H1 (cell line): ENCODE results near the gene CCL4. TPM values are rescaled to one million over a fixed set of nuclear protein-coding genes. Genes with fewer than 3 reads are reported as not detected.

Source experiments
- CTCF ChIA-PET: fragments of 300-600 bp; sonication (Branson Sonifier 250); formaldehyde crosslinking; loops from one replicate; lab custom pipeline; 2021; ENCODE audit not compliant: partially characterized antibody; lab: Charles Lee
- POLR2A ChIA-PET: fragments of 300-600 bp; sonication (Branson Sonifier 250); formaldehyde crosslinking; loops from one replicate; lab custom pipeline; 2021; ENCODE audit warnings: inconsistent platforms; ENCODE audit not compliant: partially characterized antibody; lab: Charles Lee
- DNase-seq, 2 experiments: peaks; one replicate each; pipeline versions ENCODE4 v3.0.0 to v3.0.0-alpha.2; 2010 to 2022; ENCODE audit warnings: low spot score in 2 of 2, low read depth in 1 of 2, mixed read lengths in 1 of 2
- FAIRE-seq: peaks from 2 replicates; lab custom pipeline; 2011; peaks lifted over from hg19 to GRCh38; lab: Jason Lieb, UNC
- H2AFZ ChIP-seq: 2 replicates; pipeline ENCODE4 v1.8.1; 2012; ENCODE audit warnings: low read length, inconsistent platforms
- H2AK5ac ChIP-seq: 2 replicates; pipeline ENCODE4 v1.6.1; 2013; ENCODE audit warnings: low read depth, low read length
- H2BK120ac ChIP-seq: replicated peaks from 2 replicates; pipeline ENCODE3; 2013; ENCODE audit warnings: low read depth, low read length, inconsistent platforms
- H2BK12ac ChIP-seq: 2 replicates; pipeline ENCODE4 v1.6.1; 2013; ENCODE audit warnings: low read depth, low read length
- H2BK15ac ChIP-seq: 2 replicates; pipeline ENCODE4 v1.6.1; 2013; ENCODE audit warnings: low read length
- H2BK20ac ChIP-seq: 2 replicates; pipeline ENCODE4 v1.6.1; 2013; ENCODE audit warnings: low read length
- H2BK5ac ChIP-seq: 2 replicates; pipeline ENCODE4 v1.6.1; 2013; ENCODE audit warnings: low read depth, low read length
- H3K14ac ChIP-seq: 2 replicates; pipeline ENCODE4 v1.6.1; 2013; ENCODE audit warnings: inconsistent platforms; ENCODE audit not compliant: insufficient read length
- H3K18ac ChIP-seq: 2 replicates; pipeline ENCODE4 v1.6.1; 2013; ENCODE audit warnings: low read length; ENCODE audit errors: extremely low read depth
- H3K23ac ChIP-seq: 2 replicates; pipeline ENCODE4 v1.6.1; 2013; ENCODE audit warnings: inconsistent platforms; ENCODE audit not compliant: insufficient read length
- H3K23me2 ChIP-seq: 2 replicates; pipeline ENCODE4 v1.6.1; 2013; ENCODE audit warnings: low read depth, low read length
- H3K27ac ChIP-seq: 2 replicates; pipeline ENCODE4 v1.6.1; 2011; ENCODE audit warnings: low read depth, low read length, inconsistent platforms
- H3K27me3 ChIP-seq, 4 experiments: replicated peaks in 1 of 4; 1 replicate in 1 of 4; 2 replicates in 3 of 4; pipeline versions ENCODE4 v1.6.1 to v1.8.1; 2011 to 2013; ENCODE audit warnings: low read length in 3 of 4, mild to moderate bottlenecking in 3 of 4, inconsistent platforms in 2 of 4, mixed read lengths in 2 of 4, moderate library complexity in 1 of 4; ENCODE audit not compliant: control insufficient read depth in 3 of 4, insufficient read depth in 3 of 4; ENCODE audit errors: extremely low read depth in 1 of 4
- H3K36me3 ChIP-seq, 4 experiments: 2 replicates each; pipeline versions ENCODE4 v1.6.1 to v1.8.1; 2011 to 2013; ENCODE audit warnings: mild to moderate bottlenecking in 4 of 4, low read length in 3 of 4, moderate library complexity in 2 of 4, control low read depth in 1 of 4, inconsistent platforms in 1 of 4; ENCODE audit not compliant: insufficient read depth in 4 of 4, control insufficient read depth in 2 of 4
- H3K4ac ChIP-seq: replicated peaks from 2 replicates; pipeline ENCODE3; 2013; ENCODE audit warnings: low read length, low read depth, mixed read lengths, inconsistent platforms; ENCODE audit not compliant: insufficient read length
- H3K4me1 ChIP-seq, 4 experiments: replicated peaks in 1 of 4; 1 replicate in 1 of 4; 2 replicates in 3 of 4; pipeline versions ENCODE4 v1.6.1 to v1.8.1; 2011 to 2013; ENCODE audit warnings: low read length in 3 of 4, inconsistent platforms in 2 of 4, mixed read lengths in 1 of 4; ENCODE audit not compliant: insufficient read depth in 4 of 4, control insufficient read depth in 3 of 4
- H3K4me2 ChIP-seq, 2 experiments: 2 replicates each; pipeline versions ENCODE4 v1.6.1 to v1.8.1; 2011 to 2013; ENCODE audit warnings: low read depth in 2 of 2, low read length in 2 of 2, control low read depth in 1 of 2, inconsistent platforms in 1 of 2, mild to moderate bottlenecking in 1 of 2; ENCODE audit not compliant: insufficient read depth in 1 of 2
- H3K4me3 ChIP-seq, 4 experiments: fragments of 200-600, 300-600 bp in 1 of 4; sonication (generic), shearing (Covaris generic), sonication (Bioruptor Twin) in 1 of 4; 2 replicates each; pipeline versions ENCODE4 v1.5.1 to v1.8.1; 2011 to 2016; ENCODE audit warnings: low read length in 4 of 4, low read depth in 3 of 4, control low read depth in 2 of 4, inconsistent platforms in 2 of 4, mild to moderate bottlenecking in 2 of 4, mixed read lengths in 1 of 4, moderate library complexity in 1 of 4; ENCODE audit not compliant: insufficient read depth in 2 of 4; ENCODE audit errors: extremely low read depth in 1 of 4
- H3K56ac ChIP-seq: replicated peaks from 2 replicates; pipeline ENCODE3; 2013; ENCODE audit warnings: low read depth, mild to moderate bottlenecking, mixed read lengths, low read length, inconsistent platforms; ENCODE audit not compliant: insufficient read length
- H3K79me1 ChIP-seq: 2 replicates; pipeline ENCODE4 v1.6.1; 2013; ENCODE audit warnings: low read depth, low read length, control low read depth
- H3K79me2 ChIP-seq, 2 experiments: 2 replicates each; pipeline versions ENCODE4 v1.6.1 to v1.8.1; 2012 to 2013; ENCODE audit warnings: low read length in 2 of 2, mild to moderate bottlenecking in 2 of 2, inconsistent platforms in 1 of 2; ENCODE audit not compliant: insufficient read depth in 2 of 2, control insufficient read depth in 1 of 2
- H3K9ac ChIP-seq, 4 experiments: replicated peaks in 1 of 4; 1 replicate in 1 of 4; 2 replicates in 3 of 4; pipeline versions ENCODE4 v1.6.1 to v1.8.1; 2011 to 2013; ENCODE audit warnings: low read depth in 3 of 4, low read length in 3 of 4, control low read depth in 2 of 4, mild to moderate bottlenecking in 2 of 4, moderate library complexity in 2 of 4, inconsistent platforms in 1 of 4; ENCODE audit errors: extremely low read depth in 1 of 4
- H3K9me3 ChIP-seq, 2 experiments: 2 replicates each; pipeline versions ENCODE4 v1.6.1 to v1.8.1; 2012 to 2013; ENCODE audit warnings: mild to moderate bottlenecking in 2 of 2, moderate library complexity in 2 of 2, control low read depth in 1 of 2, inconsistent platforms in 1 of 2, low read depth in 1 of 2, low read length in 1 of 2, mixed read lengths in 1 of 2; ENCODE audit not compliant: insufficient read depth in 2 of 2
- H4K20me1 ChIP-seq, 2 experiments: replicated peaks in 1 of 2; 2 replicates each; pipeline versions ENCODE3 to v1.8.1; 2011 to 2013; ENCODE audit warnings: inconsistent platforms in 2 of 2, low read length in 2 of 2, mild to moderate bottlenecking in 1 of 2; ENCODE audit not compliant: insufficient read depth in 2 of 2, control insufficient read depth in 1 of 2
- H4K5ac ChIP-seq: 2 replicates; pipeline ENCODE4 v1.6.1; 2013; ENCODE audit warnings: low read length, low read depth, mixed read lengths, inconsistent platforms; ENCODE audit not compliant: insufficient read length
- H4K8ac ChIP-seq: 2 replicates; pipeline ENCODE4 v1.8.0; 2013; ENCODE audit warnings: mild to moderate bottlenecking, moderate library complexity, low read length, inconsistent platforms; ENCODE audit not compliant: insufficient read depth; ENCODE audit errors: extremely low read depth
- H4K91ac ChIP-seq: replicated peaks from 2 replicates; pipeline ENCODE3; 2013; ENCODE audit warnings: low read length, mixed read lengths, inconsistent platforms; ENCODE audit not compliant: insufficient read length
- ATF2 ChIP-seq: IDR thresholded peaks from 2 replicates; pipeline ENCODE4 v1.6.1; 2012; ENCODE audit warnings: low read length, inconsistent platforms
- CREB1 ChIP-seq: IDR thresholded peaks from 2 replicates; pipeline ENCODE4 v1.6.1; 2012; ENCODE audit warnings: inconsistent platforms
- CTBP2 ChIP-seq: IDR thresholded peaks from 2 replicates; pipeline ENCODE4 v1.7.0; 2011; ENCODE audit warnings: borderline replicate concordance, mild to moderate bottlenecking, moderate library complexity, mixed read lengths, low read length; ENCODE audit not compliant: insufficient read depth, insufficient read length
- EP300 ChIP-seq, 2 experiments: IDR thresholded peaks; 1 replicate in 1 of 2; 2 replicates in 1 of 2; pipeline ENCODE4 v1.6.1; 2011 to 2012; ENCODE audit warnings: low read depth in 2 of 2, low read length in 2 of 2, mild to moderate bottlenecking in 2 of 2, borderline replicate concordance in 1 of 2, inconsistent platforms in 1 of 2, moderate library complexity in 1 of 2
- EZH2 ChIP-seq: fragments of 200-600 bp; sonication (generic); IDR thresholded peaks from 2 replicates; pipeline ENCODE4 v1.7.1; 2012; ENCODE audit warnings: low read depth, mild to moderate bottlenecking, moderate library complexity, low read length, inconsistent platforms; ENCODE audit not compliant: severe bottlenecking
- JUND ChIP-seq: IDR thresholded peaks from 2 replicates; pipeline ENCODE4 v1.6.1; 2011; ENCODE audit warnings: mild to moderate bottlenecking, improper control_type of control experiment, low read length
- KDM4A ChIP-seq: IDR thresholded peaks from one replicate; pipeline ENCODE4 v1.7.1; 2012; ENCODE audit warnings: low read depth, mild to moderate bottlenecking, moderate library complexity, low read length, inconsistent platforms; ENCODE audit not compliant: severe bottlenecking
- POLR2AphosphoS5 ChIP-seq: IDR thresholded peaks from 2 replicates; pipeline ENCODE4 v1.6.1; 2011; ENCODE audit warnings: low read depth, low read length
- SP4 ChIP-seq: IDR thresholded peaks from 2 replicates; pipeline ENCODE4 v1.6.1; 2012; ENCODE audit warnings: low read length, inconsistent platforms
- SRF ChIP-seq: IDR thresholded peaks from 2 replicates; pipeline ENCODE4 v1.6.1; 2011; ENCODE audit warnings: mild to moderate bottlenecking, low read depth, low read length, moderate library complexity
- WGBS, 2 experiments: shearing (Covaris generic) in 1 of 2; methylation state at CpG; one replicate each; pipeline versions ENCODE4 v1.1.6 to v1.1.7; 2013 to 2015; ENCODE audit warnings: low lambda C conversion rate in 2 of 2, mixed read lengths in 2 of 2, inconsistent platforms in 1 of 2, low coverage in 1 of 2, missing lambda C conversion rate in 1 of 2; ENCODE audit not compliant: insufficient replicate concordance in 2 of 2, insufficient coverage in 1 of 2, insufficient read length in 1 of 2; ENCODE audit errors: extremely low coverage in 1 of 2, missing lambda C conversion rate in 1 of 2; 5-methylcytosine and 5-hydroxymethylcytosine counted together
- polyA plus RNA-seq, 7 experiments: library from polyadenylated mRNA; depleted of rRNA in 3 of 7; stranded (reverse) in 5 of 7; unstranded in 2 of 7; fragments of >200 nt in 5 of 7; fragments of 200-250 nt in 2 of 7; gene quantifications; 1 replicate in 5 of 7; 2 replicates in 1 of 7; 4 replicates in 1 of 7; pipeline versions ENCODE4 v1.2.1 to v1.2.3, GENCODE V29; 2011 to 2013; ENCODE audit warnings: missing spikeins in 2 of 7, mixed read lengths in 2 of 7
- total RNA-seq: library from RNA; stranded (reverse); fragmentation: NEBNext Ultra II Directional; extraction: Animal tissue kit (Norgen Biotek cat#: 25700); gene quantifications from 2 replicates; pipeline ENCODE4 v1.2.1, GENCODE V29; 2021

CCL4 gene
- total and polyA plus RNA-seq, 2 of the 8 experiments (the other 6 are each of a cell fraction or from before 2014, with no cell fraction given): not detected

- no peak for FAIRE-seq
- no peaks in the 10 kb centered on the region for H3K79me1 ChIP-seq
- no peak for TF ChIP-seq POLR2AphosphoS5
- no peak for TF ChIP-seq SRF
- no peak for TF ChIP-seq CTBP2
- TF ChIP-seq EZH2: no peak
- no peak for TF ChIP-seq KDM4A
- no peak for TF ChIP-seq EP300 (IDR thresholded peaks at IDR 0.05; ENCODE audit: borderline replicate concordance in 1 of 2, low read depth in 2 of 2, low read length in 2 of 2)
- no peak for TF ChIP-seq SP4
- no peak for TF ChIP-seq CREB1
- no peak for TF ChIP-seq JUND
- no peak for TF ChIP-seq ATF2
Observed at GRCh38 chr17:36089888-36090836, 13.5 kb upstream of the CCL4 start, which contains the start of gene CCL3. TSS of gene CCL3 (minus strand) at chr17:36090143. CDS start at chr17:36090058, 85 bp downstream.

More at GRCh38 chr17:36089888-36090836, 13.5 kb upstream of the CCL4 start, which contains the start of gene CCL3:
- H3K27ac ChIP-seq: no peak within 1 kb of the TSS
- no peak within 1 kb of the TSS for H2BK20ac ChIP-seq
- H3K23ac ChIP-seq: no peak within 1 kb of the TSS
- CTCF ChIA-PET: interaction anchor here (0.6 kb wide), 1 partner anchor 12 kb away, joined by 3 read pairs; no protein-coding TSS in a partner anchor
- POLR2A ChIA-PET: no interaction called here
- H4K8ac ChIP-seq: no peak within 1 kb of the TSS
- no peaks in the 10 kb centered on the region for H3K23me2 ChIP-seq
- DNase-seq: no peak
- H2BK5ac ChIP-seq: no peak within 1 kb of the TSS
- no peaks in the 10 kb centered on the region; a peak in 1 of 7 replicates for H3K4me1 ChIP-seq
- H3K56ac ChIP-seq: no peak within 1 kb of the TSS
- H4K20me1 ChIP-seq: no peaks in the 10 kb centered on the region
- no peak within 1 kb of the TSS for H3K18ac ChIP-seq
- no peak within 1 kb of the TSS for H4K91ac ChIP-seq
- H2BK12ac ChIP-seq: no peak within 1 kb of the TSS
- H2AK5ac ChIP-seq: no peak within 1 kb of the TSS
- H3K27me3 ChIP-seq: no peaks in the 10 kb centered on the region
- no peak within 1 kb of the TSS for H2AFZ ChIP-seq
- no peak within 1 kb of the TSS for H3K14ac ChIP-seq
- no peak within 1 kb of the TSS for H3K4ac ChIP-seq
- H3K9ac ChIP-seq: no peak within 1 kb of the TSS
- no peak within 1 kb of the TSS for H3K4me3 ChIP-seq
- 92% methylated on average over 9 of the region's 9 CpGs; no CpG with 5 or more reads in 1 of the 2 experiments for WGBS, 2 experiments
- H2BK15ac ChIP-seq: no peak within 1 kb of the TSS
- no peak within 1 kb of the TSS for H4K5ac ChIP-seq
- H3K79me2 ChIP-seq: no peaks in the 10 kb centered on the region
- no peak within 1 kb of the TSS for H2BK120ac ChIP-seq
- H3K9me3 ChIP-seq: no peaks in the 10 kb centered on the region
- H3K36me3 ChIP-seq: no peaks in the 10 kb centered on the region
- no peak within 1 kb of the TSS for H3K4me2 ChIP-seq
